HG02885 (cell line): ENCODE data around the gene PGBD2.
"Not testable (repeated sequence)": the region's sequence is repeated elsewhere in the genome, so short reads cannot be mapped to it uniquely, and the experiment has no call there.

ENCODE experiments used
- ATAC-seq: cut with Tn5 transposase; IDR thresholded peaks from one replicate; pipeline ENCODE4 v1.9.1; 2021; ENCODE audit warnings: mild to moderate bottlenecking; ENCODE audit not compliant: unreplicated experiment, poor library complexity

PGBD2 gene

GRCh38 chr1:248924696-248925532 lies 18.9 kb downstream of the PGBD2 start:
- peak; percentile 89 for ATAC-seq

- not testable (repeated sequence) for ATAC-seq
Measured at GRCh38 chr1:248925859-248926258, 19.8 kb downstream of the PGBD2 start.

GRCh38 chr1:248926401-248927182 lies 20.6 kb downstream of the PGBD2 start:
- ATAC-seq, result no peak

- ATAC-seq, result not testable (repeated sequence)
Measured at GRCh38 chr1:248927283-248927682, 21.2 kb downstream of the PGBD2 start.

GRCh38 chr1:248928122-248928521 lies 22.1 kb downstream of the PGBD2 start:
- ATAC-seq, result not testable (repeated sequence)

GRCh38 chr1:248930037-248930436 lies 24.0 kb downstream of the PGBD2 start:
- not testable (repeated sequence) for ATAC-seq

GRCh38 chr1:248938173-248938809 lies 32.3 kb downstream of the PGBD2 start:
- ATAC-seq, result not testable (repeated sequence)

GRCh38 chr1:248944134-248944999 lies 38.3 kb downstream of the PGBD2 start:
- ATAC-seq, result not testable (repeated sequence)

- ATAC-seq, result not testable (repeated sequence)
Measured at GRCh38 chr1:248945000-248945423, 39.0 kb downstream of the PGBD2 start.

- ATAC-seq, result not testable (repeated sequence)
Measured at GRCh38 chr1:248945453-248945852, 39.4 kb downstream of the PGBD2 start.

GRCh38 chr1:248945856-248946416 lies 39.9 kb downstream of the PGBD2 start:
- ATAC-seq, result not testable (repeated sequence)
